CD8-positive, alpha-beta memory T cell (primary cell): ENCODE measurements around the gene MASP1. TPM values are rescaled to one million over a fixed set of nuclear protein-coding genes. Genes with fewer than 3 reads are reported as not detected.
A peak's percentile ranks its signal among the peaks of the same experiment; 100 is the strongest.

Source experiments
- CTCF ChIA-PET: fragments of 350-600 bp; sonication (Branson Sonifier 250); formaldehyde crosslinking; loops from one replicate; lab custom pipeline; 2021; ENCODE audit warnings: antibody characterized with exemption; lab: Charles Lee
- POLR2A ChIA-PET: fragments of 350-600 bp; sonication (Branson Sonifier 250); formaldehyde crosslinking; loops from one replicate; lab custom pipeline; 2021; ENCODE audit warnings: antibody characterized with exemption; lab: Charles Lee
- DNase-seq, 5 donors: peaks; one replicate each; pipeline versions ENCODE4 v3.0.0 to v3.0.0-alpha.2; 2020 to 2022; ENCODE audit warnings: mixed read lengths in 1 of 5
- H3K27ac ChIP-seq: one replicate; pipeline ENCODE4 v1.7.0; 2013; ENCODE audit warnings: low read depth, mild to moderate bottlenecking, low read length, moderate library complexity
- H3K27me3 ChIP-seq: 2 replicates; pipeline ENCODE4 v1.7.0; 2013; ENCODE audit warnings: low read length, mild to moderate bottlenecking; ENCODE audit not compliant: insufficient read depth, poor library complexity, severe bottlenecking
- H3K36me3 ChIP-seq: 2 replicates; pipeline ENCODE4 v1.7.0; 2013; ENCODE audit warnings: mild to moderate bottlenecking, low read length, moderate library complexity; ENCODE audit not compliant: insufficient read depth
- H3K4me1 ChIP-seq: 2 replicates; pipeline ENCODE4 v1.7.0; 2013; ENCODE audit warnings: mild to moderate bottlenecking, low read length, moderate library complexity; ENCODE audit not compliant: insufficient read depth
- H3K4me3 ChIP-seq: 2 replicates; pipeline ENCODE4 v1.7.0; 2013; ENCODE audit warnings: mild to moderate bottlenecking, low read length
- H3K9me3 ChIP-seq: 2 replicates; pipeline ENCODE4 v1.7.0; 2013; ENCODE audit warnings: mild to moderate bottlenecking, low read length
- H3K27ac Mint-ChIP-seq, 8 donors: one replicate each; pipeline ENCODE4 v1.8.0; 2020 to 2021; ENCODE audit warnings: mixed read lengths in 8 of 8, mild to moderate bottlenecking in 6 of 8, inconsistent platforms in 3 of 8, moderate library complexity in 3 of 8
- H3K27me3 Mint-ChIP-seq, 2 donors: one replicate each; pipeline ENCODE4 v1.8.0; 2020 to 2021; ENCODE audit warnings: mixed read lengths in 2 of 2, mild to moderate bottlenecking in 1 of 2, moderate library complexity in 1 of 2
- H3K36me3 Mint-ChIP-seq, 3 donors: one replicate each; pipeline ENCODE4 v1.8.0; 2020 to 2021; ENCODE audit warnings: mixed read lengths in 3 of 3, inconsistent platforms in 1 of 3, mild to moderate bottlenecking in 1 of 3
- H3K4me1 Mint-ChIP-seq, 3 donors: one replicate each; pipeline ENCODE4 v1.8.0; 2020 to 2021; ENCODE audit warnings: mixed read lengths in 3 of 3, inconsistent platforms in 1 of 3, mild to moderate bottlenecking in 1 of 3
- H3K4me3 Mint-ChIP-seq, 7 donors: one replicate each; pipeline ENCODE4 v1.8.0; 2020 to 2021; ENCODE audit warnings: mixed read lengths in 7 of 7, mild to moderate bottlenecking in 6 of 7, moderate library complexity in 4 of 7, inconsistent platforms in 2 of 7
- H3K9me3 Mint-ChIP-seq, 5 donors: one replicate each; pipeline ENCODE4 v1.8.0; 2020 to 2022; ENCODE audit warnings: mixed read lengths in 5 of 5, mild to moderate bottlenecking in 3 of 5, moderate library complexity in 2 of 5, inconsistent platforms in 1 of 5
- polyA plus RNA-seq: library from polyadenylated mRNA; unstranded; fragments of 300-500 nt; fragmentation: Illumina TruSeq; gene quantifications from one replicate; pipeline ENCODE4 v1.2.3, GENCODE V29; 2021
- total RNA-seq, 2 experiments: library from RNA; stranded (reverse); gene quantifications; one replicate each; pipeline ENCODE4 v1.2.3, GENCODE V29; 2021

Gene MASP1
- total and polyA plus RNA-seq, 3 experiments from 2014 or later: not detected

DNA sequence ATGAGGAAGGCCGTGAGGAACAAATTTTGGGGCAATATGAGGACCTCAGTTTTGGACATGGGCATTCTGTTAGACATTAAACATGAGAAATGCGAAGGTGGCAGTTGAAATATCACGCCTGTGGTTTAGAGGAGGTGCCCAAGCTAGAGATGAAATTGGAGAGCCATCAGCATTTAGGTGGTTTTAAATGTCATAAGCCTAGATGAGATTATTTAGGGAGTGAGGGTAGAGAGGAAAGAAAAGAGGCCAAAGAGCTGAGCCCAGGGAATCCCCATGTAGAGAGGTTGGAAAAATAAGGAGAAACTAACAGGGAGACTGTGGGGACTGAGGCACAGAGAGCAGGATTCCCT, 79.4 kb downstream of the MASP1 start:
- H3K36me3 Mint-ChIP-seq: peaks cover 0 to 3% (median 0%) of the 10 kb centered on the region in 3 donors
- H3K27me3 ChIP-seq: no peaks in the 10 kb centered on the region
- CTCF ChIA-PET: no interaction called here

DNA sequence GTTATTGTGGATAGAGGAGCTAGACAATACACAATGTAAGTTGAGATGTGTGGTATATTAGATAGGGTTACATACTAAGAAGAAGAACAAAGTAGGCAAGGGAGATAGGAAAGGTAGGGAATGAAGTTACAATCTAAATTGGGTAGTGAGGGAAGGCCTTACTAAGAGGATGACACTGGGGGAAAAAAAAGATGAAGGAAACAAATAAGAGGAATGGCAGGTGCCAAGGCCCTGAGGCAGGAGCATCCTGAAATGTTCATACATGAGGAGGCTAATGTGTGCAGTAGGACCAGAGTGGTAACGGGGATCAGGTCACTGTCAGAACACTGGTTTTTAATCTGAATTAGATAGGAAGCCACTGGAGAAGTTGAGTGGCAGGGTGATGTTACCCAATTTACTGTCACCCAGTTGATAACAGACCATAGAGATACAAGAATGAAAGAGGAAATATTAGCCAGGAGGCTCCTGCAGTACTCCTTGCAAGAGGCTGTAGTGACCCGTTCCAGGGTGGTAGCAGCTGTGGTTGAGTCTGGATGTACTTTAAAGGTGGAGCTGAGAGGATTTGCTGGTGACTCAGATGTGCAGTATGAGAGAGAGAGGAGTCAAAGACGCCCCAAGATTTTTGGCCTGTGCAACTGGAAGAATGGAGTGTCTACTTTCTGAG, 79.9 kb downstream of the MASP1 start:
- CTCF ChIA-PET: interaction anchor here (1.5 kb wide), 1 partner anchor 12 kb away, joined by 6 read pairs; no protein-coding TSS in a partner anchor
- Mint-ChIP-seq H3K27ac (peak overlapping the region in 1 of 8 donors; percentile 9), H3K9me3 (no peaks in the 10 kb centered on the region), H3K27me3 (peaks cover 0 to 9% of the 10 kb centered on the region in 2 donors), H3K4me1 (no peaks in the 10 kb centered on the region), H3K4me3 (no peak overlapping the region), H3K36me3 (peaks cover 0 to 3% (median 0%) of the 10 kb centered on the region in 3 donors)
- H3K4me1 ChIP-seq: no peaks in the 10 kb centered on the region
- no peaks in the 10 kb centered on the region for H3K27me3 ChIP-seq
- H3K9me3 ChIP-seq: no peaks in the 10 kb centered on the region
- no peak for DNase-seq
- H3K36me3 ChIP-seq: no peaks in the 10 kb centered on the region
- H3K27ac ChIP-seq: no peak overlapping the region
- POLR2A ChIA-PET: no interaction called here
- H3K4me3 ChIP-seq: no peak overlapping the region

More for the DNA sequence above, 79.4 kb downstream of the MASP1 start:
- Mint-ChIP-seq H3K4me3 (no peak overlapping the region), H3K27me3 (peaks cover 0 to 9% of the 10 kb centered on the region in 2 donors), H3K9me3 (no peaks in the 10 kb centered on the region), H3K27ac (no peak overlapping the region), H3K4me1 (no peaks in the 10 kb centered on the region)
- Histone ChIP-seq H3K9me3 (no peaks in the 10 kb centered on the region), H3K27ac (no peak overlapping the region), H3K4me3 (no peak overlapping the region), H3K4me1 (no peaks in the 10 kb centered on the region), H3K36me3 (no peaks in the 10 kb centered on the region)
- POLR2A ChIA-PET: no interaction called here
- no peak for DNase-seq

DNA sequence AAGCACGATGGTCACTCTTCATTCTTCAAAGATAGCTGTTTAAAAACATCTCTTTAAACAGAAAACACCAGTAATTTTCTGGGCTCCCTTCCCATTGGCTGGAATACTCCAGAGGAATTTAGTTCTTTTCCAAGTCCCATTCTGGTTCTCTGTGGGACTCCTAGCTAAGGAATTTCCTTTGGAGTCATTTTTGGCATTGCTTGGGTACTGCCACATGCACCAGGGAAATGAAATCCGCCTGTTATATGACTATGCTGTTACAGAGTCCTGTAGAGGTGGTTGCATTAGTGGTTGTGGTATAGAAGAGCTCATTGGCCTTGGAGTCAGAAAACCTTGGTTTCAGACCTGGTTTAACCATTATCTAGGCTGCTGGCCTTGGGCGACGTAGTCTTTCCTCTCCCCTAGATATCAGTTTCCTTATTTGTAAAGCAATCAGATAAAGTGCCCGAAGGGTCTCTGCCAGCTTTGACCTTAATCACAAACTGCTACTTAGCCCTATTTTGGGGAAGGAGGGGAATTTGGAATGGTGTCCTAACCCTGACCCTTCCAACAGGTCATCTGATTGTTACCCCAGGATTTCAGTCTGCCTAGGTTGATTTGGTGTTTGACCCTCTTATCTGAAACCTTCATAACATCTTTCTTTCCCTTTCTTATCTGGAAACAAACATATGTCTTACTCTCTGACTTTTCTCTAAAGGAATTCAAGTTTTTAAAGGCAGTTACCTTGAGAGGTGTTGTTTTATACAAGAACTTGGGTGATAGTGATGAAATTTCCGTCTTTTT, 80.8 kb downstream of the MASP1 start:
- no peak for DNase-seq
- ChIA-PET CTCF (interaction anchor here (0.8 to 1.8 kb wide), 4 partner anchors 8 to 13 kb away, joined by 4 to 7 read pairs (median 5); no protein-coding TSS in a partner anchor), POLR2A (no interaction called here)
- Mint-ChIP-seq H3K27me3 (peaks cover 0 to 9% of the 10 kb centered on the region in 2 donors), H3K4me1 (no peaks in the 10 kb centered on the region), H3K27ac (no peak overlapping the region), H3K4me3 (no peak overlapping the region), H3K36me3 (peaks cover 0 to 3% (median 0%) of the 10 kb centered on the region in 3 donors), H3K9me3 (no peaks in the 10 kb centered on the region)
- no peaks in the 10 kb centered on the region for H3K36me3 ChIP-seq
- H3K27ac ChIP-seq: no peak overlapping the region
- H3K4me3 ChIP-seq: no peak overlapping the region
- H3K9me3 ChIP-seq: no peaks in the 10 kb centered on the region
- H3K27me3 ChIP-seq: no peaks in the 10 kb centered on the region
- H3K4me1 ChIP-seq: no peaks in the 10 kb centered on the region

DNA sequence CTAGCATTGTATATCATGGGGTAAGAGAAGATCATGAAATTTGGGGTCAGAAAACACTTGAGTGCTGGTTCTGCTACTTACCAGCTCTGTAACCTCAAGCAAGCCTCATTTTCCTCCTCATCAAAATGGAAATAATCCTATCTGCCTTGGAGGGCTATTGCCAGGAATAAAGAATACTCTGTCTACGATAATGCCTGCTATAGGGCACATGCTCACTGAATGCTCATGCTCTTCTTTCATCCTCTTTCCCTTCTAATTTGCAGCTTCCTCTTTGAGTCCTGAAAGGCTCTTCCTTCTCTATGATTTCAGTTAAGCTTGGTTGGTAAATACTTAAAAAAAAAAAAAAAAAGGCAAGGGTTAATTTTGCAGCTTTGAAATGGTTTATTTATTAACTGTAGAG, 81.4 kb downstream of the MASP1 start:
- CTCF ChIA-PET: interaction anchor here (0.8 to 1.8 kb wide), 4 partner anchors 8 to 13 kb away, joined by 4 to 7 read pairs (median 5); no protein-coding TSS in a partner anchor
- H3K27ac ChIP-seq: no peak overlapping the region
- no peaks in the 10 kb centered on the region for H3K27me3 ChIP-seq
- H3K27ac Mint-ChIP-seq: no peak overlapping the region
- H3K9me3 ChIP-seq: no peaks in the 10 kb centered on the region
- H3K36me3 Mint-ChIP-seq: peaks cover 0 to 3% (median 0%) of the 10 kb centered on the region in 3 donors
- no peak overlapping the region for H3K4me3 Mint-ChIP-seq
- no peak overlapping the region for H3K4me3 ChIP-seq
- no peaks in the 10 kb centered on the region for H3K36me3 ChIP-seq
- H3K27me3 Mint-ChIP-seq: peaks cover 0 to 14% of the 10 kb centered on the region in 2 donors
- H3K9me3 Mint-ChIP-seq: no peaks in the 10 kb centered on the region
- POLR2A ChIA-PET: interaction anchor here (0.6 kb wide), 1 partner anchor 466 kb away, joined by 3 read pairs; no protein-coding TSS in a partner anchor
- no peaks in the 10 kb centered on the region for H3K4me1 ChIP-seq
- no peak for DNase-seq
- H3K4me1 Mint-ChIP-seq: no peaks in the 10 kb centered on the region

DNA sequence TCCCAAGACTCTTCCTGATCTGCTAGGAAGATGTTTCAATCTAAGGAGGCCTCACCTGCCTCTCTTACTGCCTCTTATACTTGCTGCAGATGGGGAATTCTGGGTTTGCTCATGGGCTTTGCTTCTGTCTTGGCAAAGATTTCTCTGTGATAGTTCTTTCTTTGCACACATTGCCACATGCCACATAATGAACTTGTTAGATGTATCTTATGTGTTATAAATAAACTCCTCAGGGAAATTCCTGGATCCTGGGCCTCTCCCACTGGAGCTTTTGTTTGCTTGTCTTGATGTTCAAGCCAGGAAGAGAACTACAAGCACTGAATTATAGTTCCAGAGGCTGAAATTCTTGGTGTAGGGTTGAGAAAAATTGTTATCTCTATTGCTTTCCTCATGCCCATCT, 82.0 kb downstream of the MASP1 start:
- no peak for DNase-seq
- peaks cover 0 to 3% (median 0%) of the 10 kb centered on the region in 3 donors for H3K36me3 Mint-ChIP-seq

DNA sequence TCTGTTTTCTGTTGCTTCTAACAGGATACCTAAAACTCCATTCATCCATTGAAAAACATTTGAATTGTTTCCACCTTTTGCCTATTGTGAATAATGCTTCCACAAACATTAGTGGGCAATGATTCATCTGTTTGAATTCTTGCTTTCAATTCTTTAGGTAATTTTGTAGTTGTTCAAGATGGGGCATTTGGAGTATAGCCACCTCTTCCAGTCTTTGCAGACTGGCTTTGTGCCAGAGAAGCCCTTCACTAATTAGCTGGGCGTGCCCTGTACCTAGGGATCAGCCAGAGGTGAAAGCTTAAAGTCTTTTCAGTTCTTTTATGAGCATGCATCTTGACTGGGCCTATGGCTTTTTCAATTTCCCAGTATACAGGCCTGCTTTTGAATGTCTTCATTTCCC, 83.4 kb downstream of the MASP1 start:
- Mint-ChIP-seq H3K36me3 (peaks cover 0 to 3% (median 0%) of the 10 kb centered on the region in 3 donors), H3K9me3 (no peaks in the 10 kb centered on the region), H3K27ac (no peak overlapping the region), H3K4me1 (no peaks in the 10 kb centered on the region), H3K4me3 (no peak overlapping the region), H3K27me3 (peaks cover 0 to 26% of the 10 kb centered on the region in 2 donors)
- no peaks in the 10 kb centered on the region for H3K36me3 ChIP-seq
- no peak for DNase-seq
- H3K27ac ChIP-seq: no peak overlapping the region
- no peaks in the 10 kb centered on the region for H3K9me3 ChIP-seq
- no peak overlapping the region for H3K4me3 ChIP-seq
- ChIA-PET CTCF (interaction anchor here (1.1 kb wide), 1 partner anchor 12 kb away, joined by 3 read pairs; no protein-coding TSS in a partner anchor), POLR2A (no interaction called here)
- H3K27me3 ChIP-seq: no peaks in the 10 kb centered on the region
- no peaks in the 10 kb centered on the region for H3K4me1 ChIP-seq

More for the DNA sequence above, 82.0 kb downstream of the MASP1 start:
- POLR2A ChIA-PET: interaction anchor here (0.6 kb wide), 1 partner anchor 466 kb away, joined by 3 read pairs; no protein-coding TSS in a partner anchor
- Mint-ChIP-seq H3K27me3 (peaks cover 0 to 18% of the 10 kb centered on the region in 2 donors), H3K4me1 (no peaks in the 10 kb centered on the region), H3K9me3 (no peaks in the 10 kb centered on the region), H3K27ac (no peak overlapping the region), H3K4me3 (no peak overlapping the region)
- CTCF ChIA-PET: interaction anchor here (1.8 kb wide), 1 partner anchor 11 kb away, joined by 7 read pairs; no protein-coding TSS in a partner anchor
- no peak overlapping the region for H3K4me3 ChIP-seq
- H3K27ac ChIP-seq: no peak overlapping the region
- H3K36me3 ChIP-seq: no peaks in the 10 kb centered on the region
- H3K4me1 ChIP-seq: no peaks in the 10 kb centered on the region
- no peaks in the 10 kb centered on the region for H3K27me3 ChIP-seq
- H3K9me3 ChIP-seq: no peaks in the 10 kb centered on the region

DNA sequence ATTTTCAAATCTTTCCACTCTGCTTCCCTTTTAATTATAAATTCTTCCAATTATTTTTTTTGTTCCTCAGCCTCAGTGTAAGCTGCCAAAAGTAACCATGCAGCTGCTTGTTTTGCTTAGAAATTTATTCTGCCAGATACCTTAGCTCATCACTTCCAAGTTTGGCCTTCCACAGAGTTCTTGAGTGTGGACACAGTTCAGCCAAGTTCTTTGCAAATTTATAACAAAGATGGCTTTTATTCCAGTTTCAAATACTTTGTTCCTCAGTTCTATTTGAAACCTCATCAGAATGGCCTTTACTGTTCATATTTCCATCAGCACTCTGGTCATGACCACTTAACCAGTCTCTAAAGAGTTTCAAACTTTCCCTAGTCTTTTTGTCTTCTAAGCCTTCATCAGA, 83.9 kb downstream of the MASP1 start:
- Mint-ChIP-seq H3K36me3 (peaks cover 0 to 3% (median 0%) of the 10 kb centered on the region in 3 donors), H3K27me3 (peaks cover 0 to 31% of the 10 kb centered on the region in 2 donors), H3K9me3 (no peaks in the 10 kb centered on the region), H3K4me1 (no peaks in the 10 kb centered on the region), H3K4me3 (no peak overlapping the region), H3K27ac (no peak overlapping the region)
- Histone ChIP-seq H3K36me3 (no peaks in the 10 kb centered on the region), H3K4me1 (no peaks in the 10 kb centered on the region), H3K9me3 (no peaks in the 10 kb centered on the region), H3K27me3 (no peaks in the 10 kb centered on the region), H3K27ac (no peak overlapping the region), H3K4me3 (no peak overlapping the region)
- no peak for DNase-seq
- ChIA-PET POLR2A (no interaction called here), CTCF (interaction anchor here (1.1 kb wide), 1 partner anchor 13 kb away, joined by 3 read pairs; no protein-coding TSS in a partner anchor)

DNA sequence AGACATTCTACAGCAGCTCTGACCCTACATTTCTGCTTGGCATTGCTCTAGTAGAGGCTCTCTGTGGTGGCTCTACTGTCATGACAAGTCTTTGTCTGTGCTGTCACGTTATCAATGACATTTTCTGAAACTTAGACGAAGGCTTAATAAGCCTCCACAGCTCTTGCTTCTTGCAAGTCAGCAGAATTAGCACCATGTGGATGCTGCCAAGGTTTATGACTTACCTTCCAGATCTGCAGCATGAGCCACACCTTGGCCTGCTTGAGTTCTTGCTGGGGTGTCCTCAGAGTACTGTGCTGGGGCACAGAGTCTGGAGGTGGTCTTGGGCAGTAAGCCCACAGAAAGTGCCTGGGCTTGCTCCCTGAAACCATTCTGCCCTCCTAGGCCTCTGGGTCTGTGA, 84.5 kb downstream of the MASP1 start:
- Mint-ChIP-seq H3K27me3 (peaks cover 0 to 31% of the 10 kb centered on the region in 2 donors), H3K4me1 (no peaks in the 10 kb centered on the region), H3K36me3 (peaks cover 0 to 2% (median 0%) of the 10 kb centered on the region in 3 donors), H3K27ac (no peak overlapping the region), H3K4me3 (no peak overlapping the region), H3K9me3 (no peaks in the 10 kb centered on the region)
- Histone ChIP-seq H3K4me1 (no peaks in the 10 kb centered on the region), H3K9me3 (no peaks in the 10 kb centered on the region), H3K27me3 (no peaks in the 10 kb centered on the region), H3K4me3 (no peak overlapping the region), H3K27ac (no peak overlapping the region), H3K36me3 (no peaks in the 10 kb centered on the region)
- ChIA-PET CTCF (no interaction called here), POLR2A (no interaction called here)
- DNase-seq: no peak
